Measurements from ENCODE around the gene ARVCF. TPM values are rescaled to one million over a fixed set of nuclear protein-coding genes. Genes with fewer than 3 reads are reported as not detected.

Gene ARVCF
- total RNA-seq, 1 experiment from 2014 or later: 4.2 TPM

- peaks cover 12% of the 10 kb centered on the region for H3K4me1 ChIP-seq
- H3K27me3 ChIP-seq: no peaks in the 10 kb centered on the region
- peaks cover 6% of the 10 kb centered on the region; the same call in 1 of the 2 replicates for H3K36me3 ChIP-seq
- H3K4me3 ChIP-seq: no peak overlapping the region
- DNase-seq: no peak
- H3K27ac ChIP-seq: no peak overlapping the region
- no peaks in the 10 kb centered on the region for H3K9me3 ChIP-seq (replicated peaks)
Measured at GRCh38 chr22:19961868-19962245, 54.8 kb downstream of the ARVCF start.

GRCh38 chr22:19961201-19961580 is 55.4 kb downstream of the ARVCF start:
- no peak overlapping the region for H3K4me3 ChIP-seq
- peaks cover 6% of the 10 kb centered on the region; the same call in 1 of the 2 replicates for H3K36me3 ChIP-seq
- no peaks in the 10 kb centered on the region for H3K27me3 ChIP-seq
- no peak overlapping the region for H3K27ac ChIP-seq
- no peaks in the 10 kb centered on the region for H3K9me3 ChIP-seq (replicated peaks)
- no peak for DNase-seq
- H3K4me1 ChIP-seq: peaks cover 12% of the 10 kb centered on the region

- H3K4me3 ChIP-seq: no peak overlapping the region
- DNase-seq: no peak
- H3K27me3 ChIP-seq: no peaks in the 10 kb centered on the region
- no peak overlapping the region for H3K27ac ChIP-seq
- peaks cover 6% of the 10 kb centered on the region; the same call in 1 of the 2 replicates for H3K36me3 ChIP-seq
- H3K9me3 ChIP-seq (replicated peaks): no peaks in the 10 kb centered on the region
- peaks cover 8% of the 10 kb centered on the region; the same call in 1 of the 2 replicates for H3K4me1 ChIP-seq
Measured at GRCh38 chr22:19960491-19961200, 56.0 kb downstream of the ARVCF start.

GRCh38 chr22:19959587-19960490 is 56.8 kb downstream of the ARVCF start:
- DNase-seq: no peak
- Histone ChIP-seq H3K4me3 (no peak overlapping the region), H3K27ac (no peak overlapping the region), H3K4me1 (peaks cover 8% of the 10 kb centered on the region; the same call in 1 of the 2 replicates), H3K27me3 (no peaks in the 10 kb centered on the region), H3K36me3 (peaks cover 6% of the 10 kb centered on the region; the same call in 1 of the 2 replicates), H3K9me3 (replicated peaks) (no peaks in the 10 kb centered on the region)

- H3K9me3 ChIP-seq (replicated peaks): no peaks in the 10 kb centered on the region
- no peaks in the 10 kb centered on the region for H3K27me3 ChIP-seq
- peaks cover 8% of the 10 kb centered on the region; the same call in 1 of the 2 replicates for H3K4me1 ChIP-seq
- H3K36me3 ChIP-seq: peaks cover 6% of the 10 kb centered on the region; the same call in 1 of the 2 replicates
- peak overlapping the region; percentile 26; the same call in 1 of the 2 replicates for H3K27ac ChIP-seq
- H3K4me3 ChIP-seq: peak overlapping the region; percentile 17; the same call in 1 of the 2 replicates
- peak; percentile 85 to 86 for DNase-seq
Measured at GRCh38 chr22:19959043-19959586, 57.5 kb downstream of the ARVCF start.

GRCh38 chr22:19958083-19959042 is 58.3 kb downstream of the ARVCF start:
- peak; percentile 66 to 72 for DNase-seq
- no peaks in the 10 kb centered on the region for H3K36me3 ChIP-seq
- H3K9me3 ChIP-seq (replicated peaks): no peaks in the 10 kb centered on the region
- no peaks in the 10 kb centered on the region for H3K27me3 ChIP-seq
- no peak overlapping the region for H3K4me3 ChIP-seq
- H3K27ac ChIP-seq: peak overlapping the region; percentile 26; the same call in 1 of the 2 replicates
- peaks cover 13% of the 10 kb centered on the region; the same call in 1 of the 2 replicates for H3K4me1 ChIP-seq

- H3K27ac ChIP-seq: no peak overlapping the region
- peaks cover 22% of the 10 kb centered on the region for H3K4me1 ChIP-seq
- DNase-seq: no peak
- no peaks in the 10 kb centered on the region for H3K27me3 ChIP-seq
- H3K9me3 ChIP-seq (replicated peaks): no peaks in the 10 kb centered on the region
- H3K4me3 ChIP-seq: no peak overlapping the region
- no peaks in the 10 kb centered on the region for H3K36me3 ChIP-seq
Measured at GRCh38 chr22:19957445-19957844, 59.2 kb downstream of the ARVCF start.

GRCh38 chr22:19955241-19956128 is 61.1 kb downstream of the ARVCF start:
- Histone ChIP-seq H3K4me1 (peaks cover 24% of the 10 kb centered on the region), H3K4me3 (no peak overlapping the region), H3K9me3 (replicated peaks) (no peaks in the 10 kb centered on the region), H3K36me3 (peaks cover 2% of the 10 kb centered on the region), H3K27ac (no peak overlapping the region), H3K27me3 (no peaks in the 10 kb centered on the region)
- no peak for DNase-seq

- H3K4me1 ChIP-seq: peaks cover 22% of the 10 kb centered on the region
- no peaks in the 10 kb centered on the region for H3K27me3 ChIP-seq
- no peak overlapping the region for H3K4me3 ChIP-seq
- peaks cover 22% of the 10 kb centered on the region for H3K36me3 ChIP-seq
- H3K9me3 ChIP-seq (replicated peaks): no peaks in the 10 kb centered on the region
- no peak overlapping the region for H3K27ac ChIP-seq
- no peak for DNase-seq
Measured at GRCh38 chr22:19951346-19951745, 65.3 kb downstream of the ARVCF start.

- H3K27ac ChIP-seq: no peak overlapping the region
- H3K27me3 ChIP-seq: no peaks in the 10 kb centered on the region
- H3K4me1 ChIP-seq: peaks cover 24% of the 10 kb centered on the region
Measured at GRCh38 chr22:19948057-19948760, 68.4 kb downstream of the ARVCF start.

GRCh38 chr22:19943082-19944026 is 73.3 kb downstream of the ARVCF start:
- H3K27me3 ChIP-seq: no peaks in the 10 kb centered on the region
- DNase-seq: peak; percentile 83 to 85
- peak overlapping the region; percentile 95 for H3K27ac ChIP-seq
- H3K9me3 ChIP-seq (replicated peaks): no peaks in the 10 kb centered on the region
- H3K4me1 ChIP-seq: peaks cover 12% of the 10 kb centered on the region
- H3K4me3 ChIP-seq: peak overlapping the region; percentile 95
- peaks cover 6% of the 10 kb centered on the region for H3K36me3 ChIP-seq

More at GRCh38 chr22:19948057-19948760, 68.4 kb downstream of the ARVCF start:
- DNase-seq: no peak
- H3K9me3 ChIP-seq (replicated peaks): no peaks in the 10 kb centered on the region
- H3K36me3 ChIP-seq: peaks cover 22% of the 10 kb centered on the region
- H3K4me3 ChIP-seq: no peak overlapping the region

Data from SJCRH30 (cell line).